ENCODE data around the gene PFN4. TPM values are rescaled to one million over a fixed set of nuclear protein-coding genes. Genes with fewer than 3 reads are reported as not detected.

The PFN4 gene
- total RNA-seq, 1 experiment from 2014 or later, result not detected

DNA sequence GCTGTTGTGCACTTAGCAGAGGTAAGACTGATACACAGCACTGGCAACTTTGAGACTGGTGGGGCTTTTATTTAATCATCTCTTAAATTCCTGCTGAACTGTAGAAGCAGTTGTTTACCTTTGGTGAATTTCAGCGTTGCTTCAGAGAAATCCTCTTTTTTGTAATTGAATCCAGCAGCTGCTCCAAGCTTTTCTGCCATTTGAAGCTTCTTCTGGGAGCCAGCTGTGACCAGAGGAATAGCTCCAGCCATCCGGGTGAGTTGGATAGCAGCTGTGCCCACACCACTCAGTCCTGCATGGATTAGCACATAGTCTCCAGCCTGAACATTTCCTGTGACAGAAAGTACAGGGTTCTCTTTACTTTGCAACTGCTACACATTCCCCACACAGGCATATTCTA, 42.4 kb downstream of the PFN4 start:
- Histone ChIP-seq H3K27me3 (ENCODE audit: insufficient read depth, low read length) (no peaks in the 10 kb centered on the region), H3K9ac (ENCODE audit: low read length) (no peak overlapping the region), H4K20me1 (ENCODE audit: insufficient read depth) (no peaks in the 10 kb centered on the region), H3K9me3 (ENCODE audit: control insufficient read depth in 1 of 2, insufficient read depth in 1 of 2, low read depth in 1 of 2, low read length in 2 of 2) (no peaks in the 10 kb centered on the region), H3K9me2 (ENCODE audit: insufficient read depth) (no peaks in the 10 kb centered on the region), H3K79me2 (ENCODE audit: insufficient read depth, low read length) (peaks cover 4% of the 10 kb centered on the region), H3K4me2 (ENCODE audit: low read length) (no peak overlapping the region), H2AFZ (ENCODE audit: low read depth, low read length, poor library complexity, severe bottlenecking) (no peak overlapping the region), H3K4me1 (ENCODE audit: control insufficient read depth in 1 of 2, insufficient read depth in 2 of 2, low read length in 2 of 2) (peaks cover 11 to 26% of the 10 kb centered on the region in 2 experiments), H3K27ac (ENCODE audit: low read depth, low read length) (no peak overlapping the region), H3K4me3 (replicated peaks in 1 of 2; ENCODE audit: low read depth in 1 of 2, low read length in 2 of 2) (no peak overlapping the region), H3K36me3 (ENCODE audit: control insufficient read depth in 1 of 2, insufficient read depth in 2 of 2, low read length in 2 of 2) (no peaks in the 10 kb centered on the region; a peak in 2 of 4 replicates)
- intact Hi-C loops (cut with micrococcal nuclease), result loop anchor here (5.0 kb wide), 1 partner anchor 258 kb away; no protein-coding TSS in a partner anchor
- ChIA-PET RAD21 (ENCODE audit: low non-redundant PET in 1 of 2, low total read pairs in 2 of 2, uncharacterized antibody in 2 of 2, unreplicated experiment in 2 of 2) (no interaction called here), POLR2A (no interaction called here), CTCF (no interaction called here)
- TF ChIP-seq POLR2AphosphoS5 (IDR thresholded peaks at IDR 0.05; ENCODE audit: low read depth, low read length), result 0 out of 2 replicates have a peak, but pooled peaks have one; percentile 9
- TF ChIP-seq, protein P1, sequence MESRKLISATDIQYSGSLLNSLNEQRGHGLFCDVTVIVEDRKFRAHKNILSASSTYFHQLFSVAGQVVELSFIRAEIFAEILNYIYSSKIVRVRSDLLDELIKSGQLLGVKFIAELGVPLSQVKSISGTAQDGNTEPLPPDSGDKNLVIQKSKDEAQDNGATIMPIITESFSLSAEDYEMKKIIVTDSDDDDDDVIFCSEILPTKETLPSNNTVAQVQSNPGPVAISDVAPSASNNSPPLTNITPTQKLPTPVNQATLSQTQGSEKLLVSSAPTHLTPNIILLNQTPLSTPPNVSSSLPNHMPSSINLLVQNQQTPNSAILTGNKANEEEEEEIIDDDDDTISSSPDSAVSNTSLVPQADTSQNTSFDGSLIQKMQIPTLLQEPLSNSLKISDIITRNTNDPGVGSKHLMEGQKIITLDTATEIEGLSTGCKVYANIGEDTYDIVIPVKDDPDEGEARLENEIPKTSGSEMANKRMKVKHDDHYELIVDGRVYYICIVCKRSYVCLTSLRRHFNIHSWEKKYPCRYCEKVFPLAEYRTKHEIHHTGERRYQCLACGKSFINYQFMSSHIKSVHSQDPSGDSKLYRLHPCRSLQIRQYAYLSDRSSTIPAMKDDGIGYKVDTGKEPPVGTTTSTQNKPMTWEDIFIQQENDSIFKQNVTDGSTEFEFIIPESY (IDR thresholded peaks at IDR 0.05; ENCODE audit: extremely low read depth, insufficient replicate concordance, low read length), result no peak
- no TSS peak for BruUV-seq (replicated peaks)
- DNase-seq (ENCODE audit: low read depth, low spot score) (no peak), ATAC-seq (no peak)

DNA sequence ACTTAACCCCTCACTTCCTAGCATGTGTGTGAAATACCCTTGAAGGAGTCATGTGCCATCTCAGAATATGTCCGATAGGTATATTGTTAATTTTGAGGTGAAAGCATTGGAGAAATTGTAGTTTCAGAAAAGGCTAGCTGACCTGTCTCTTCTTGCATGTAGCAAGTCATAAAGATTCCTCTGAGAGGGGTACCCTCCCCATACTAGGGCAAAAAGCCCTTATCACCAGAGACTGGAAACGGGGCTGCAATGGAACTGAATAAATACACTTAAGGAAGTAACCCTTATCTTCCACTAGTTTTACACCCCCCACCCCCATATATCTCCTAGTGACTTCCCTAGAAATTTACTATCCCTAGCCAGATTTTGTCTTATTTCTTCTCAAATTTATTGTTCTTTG, 45.3 kb downstream of the PFN4 start:
- no peak for ATAC-seq
- no peaks in the 10 kb centered on the region for H3K27me3 ChIP-seq (ENCODE audit: insufficient read depth, low read length)
- peaks cover 11% of the 10 kb centered on the region in 2 experiments; a peak in 3 of 4 replicates for H3K36me3 ChIP-seq (ENCODE audit: control insufficient read depth in 1 of 2, insufficient read depth in 2 of 2, low read length in 2 of 2)
- H4K20me1 ChIP-seq (ENCODE audit: insufficient read depth), result no peaks in the 10 kb centered on the region
- peak overlapping the region; percentile 83 for H3K4me2 ChIP-seq (ENCODE audit: low read length)
- no peak for TF ChIP-seq ZFX (IDR thresholded peaks at IDR 0.05)
- TF ChIP-seq, protein P2, sequence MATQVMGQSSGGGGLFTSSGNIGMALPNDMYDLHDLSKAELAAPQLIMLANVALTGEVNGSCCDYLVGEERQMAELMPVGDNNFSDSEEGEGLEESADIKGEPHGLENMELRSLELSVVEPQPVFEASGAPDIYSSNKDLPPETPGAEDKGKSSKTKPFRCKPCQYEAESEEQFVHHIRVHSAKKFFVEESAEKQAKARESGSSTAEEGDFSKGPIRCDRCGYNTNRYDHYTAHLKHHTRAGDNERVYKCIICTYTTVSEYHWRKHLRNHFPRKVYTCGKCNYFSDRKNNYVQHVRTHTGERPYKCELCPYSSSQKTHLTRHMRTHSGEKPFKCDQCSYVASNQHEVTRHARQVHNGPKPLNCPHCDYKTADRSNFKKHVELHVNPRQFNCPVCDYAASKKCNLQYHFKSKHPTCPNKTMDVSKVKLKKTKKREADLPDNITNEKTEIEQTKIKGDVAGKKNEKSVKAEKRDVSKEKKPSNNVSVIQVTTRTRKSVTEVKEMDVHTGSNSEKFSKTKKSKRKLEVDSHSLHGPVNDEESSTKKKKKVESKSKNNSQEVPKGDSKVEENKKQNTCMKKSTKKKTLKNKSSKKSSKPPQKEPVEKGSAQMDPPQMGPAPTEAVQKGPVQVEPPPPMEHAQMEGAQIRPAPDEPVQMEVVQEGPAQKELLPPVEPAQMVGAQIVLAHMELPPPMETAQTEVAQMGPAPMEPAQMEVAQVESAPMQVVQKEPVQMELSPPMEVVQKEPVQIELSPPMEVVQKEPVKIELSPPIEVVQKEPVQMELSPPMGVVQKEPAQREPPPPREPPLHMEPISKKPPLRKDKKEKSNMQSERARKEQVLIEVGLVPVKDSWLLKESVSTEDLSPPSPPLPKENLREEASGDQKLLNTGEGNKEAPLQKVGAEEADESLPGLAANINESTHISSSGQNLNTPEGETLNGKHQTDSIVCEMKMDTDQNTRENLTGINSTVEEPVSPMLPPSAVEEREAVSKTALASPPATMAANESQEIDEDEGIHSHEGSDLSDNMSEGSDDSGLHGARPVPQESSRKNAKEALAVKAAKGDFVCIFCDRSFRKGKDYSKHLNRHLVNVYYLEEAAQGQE (IDR thresholded peaks at IDR 0.05; ENCODE audit: low read depth), result no peak
- no peak for TF ChIP-seq POLR2A (IDR thresholded peaks at IDR 0.05; ENCODE audit: borderline replicate concordance, extremely low read depth, insufficient read depth, insufficient read length)
- TF ChIP-seq POLR2AphosphoS5 (IDR thresholded peaks at IDR 0.05; ENCODE audit: low read depth, low read length), result no peak
- no peak for TF ChIP-seq ELF1 (IDR thresholded peaks at IDR 0.05; ENCODE audit: borderline replicate concordance, low read depth)
- TF ChIP-seq EZH2phosphoT487 (IDR thresholded peaks at IDR 0.05; ENCODE audit: borderline replicate concordance), result no peak
- TF ChIP-seq FOSL1 (IDR thresholded peaks at IDR 0.05; ENCODE audit: low read depth), result no peak
- TF ChIP-seq RAD21 (IDR thresholded peaks at IDR 0.05; ENCODE audit: low read depth), result no peak
- ChIA-PET CTCF (no interaction called here), RAD21 (ENCODE audit: low non-redundant PET in 1 of 2, low total read pairs in 2 of 2, uncharacterized antibody in 2 of 2, unreplicated experiment in 2 of 2) (no interaction called here), POLR2A (interaction anchor here (1.0 kb wide), 1 partner anchor 31 kb away, joined by 3 read pairs; no protein-coding TSS in a partner anchor)
- intact Hi-C loops (cut with micrococcal nuclease), result loop anchor here (2.0 to 5.0 kb wide), 2 partner anchors 27 to 136 kb away; partner anchors contain the start of gene UBXN2A
- H3K4me1 ChIP-seq (ENCODE audit: control insufficient read depth in 1 of 2, insufficient read depth in 2 of 2, low read length in 2 of 2), result peaks cover 4 to 15% of the 10 kb centered on the region in 2 experiments; a peak in 3 of 4 replicates
- no peaks in the 10 kb centered on the region for H3K9me3 ChIP-seq (ENCODE audit: control insufficient read depth in 1 of 2, insufficient read depth in 1 of 2, low read depth in 1 of 2, low read length in 2 of 2)
- H3K9me2 ChIP-seq (ENCODE audit: insufficient read depth), result no peaks in the 10 kb centered on the region
- H3K9ac ChIP-seq (ENCODE audit: low read length), result peak overlapping the region; percentile 74
- H3K79me2 ChIP-seq (ENCODE audit: insufficient read depth, low read length), result peaks cover 32% of the 10 kb centered on the region
- no peak for DNase-seq (ENCODE audit: low read depth, low spot score)
- no peak overlapping the region for H2AFZ ChIP-seq (ENCODE audit: low read depth, low read length, poor library complexity, severe bottlenecking)
- H3K4me3 ChIP-seq (replicated peaks in 1 of 2; ENCODE audit: low read depth in 1 of 2, low read length in 2 of 2), result peak overlapping the region; percentile 64 to 77
- BruUV-seq (replicated peaks), result no TSS peak
- H3K27ac ChIP-seq (ENCODE audit: low read depth, low read length), result peak overlapping the region; percentile 81

Data from HCT116 (cell line).